Ureter (tissue), 1 donor: ENCODE results near the gene YES1. TPM values are rescaled to one million over a fixed set of nuclear protein-coding genes. Genes with fewer than 3 reads are reported as not detected.
"Not testable (repeated sequence)": the region's sequence is repeated elsewhere in the genome, so short reads cannot be mapped to it uniquely, and the experiment has no call there.

Source experiments
- DNase-seq: peaks from one replicate; pipeline ENCODE4 v3.0.0-alpha.2; 2020; ENCODE audit warnings: low spot score
- total RNA-seq: library from RNA; stranded (reverse); gene quantifications from one replicate; pipeline ENCODE4 v1.2.4, GENCODE V29; 2023
- donor health status: DM: yes; HTN: yes; CAD: no.

The YES1 gene
- total RNA-seq, 1 donor from 2014 or later = 42.0 TPM

- no peak for DNase-seq
These were observed 12.1 kb upstream of the YES1 start for GRCh38 chr18:824179-824578.

- no peak for DNase-seq
These were observed 8.6 kb upstream of the YES1 start for GRCh38 chr18:820591-821165.

- DNase-seq = no peak
These were observed 4.8 kb upstream of the YES1 start for GRCh38 chr18:816869-817268.

- DNase-seq = no peak
These were observed 4.1 kb upstream of the YES1 start for GRCh38 chr18:816088-816653.

- no peak for DNase-seq
These were observed 3.3 kb upstream of the YES1 start for GRCh38 chr18:815353-815752.

GRCh38 chr18:814300-815084, 2.5 kb upstream of the YES1 start:
- no peak for DNase-seq

GRCh38 chr18:813172-814071, 1.4 kb upstream of the YES1 start:
- no peak for DNase-seq

GRCh38 chr18:812376-813171, 532 bp upstream of the YES1 start:
- peak; percentile 81 for DNase-seq

- DNase-seq = no peak
These were observed 705 bp downstream of the YES1 start for GRCh38 chr18:811182-811891.

- no peak for DNase-seq
These were observed 1.9 kb downstream of the YES1 start for GRCh38 chr18:809985-810642.

GRCh38 chr18:809228-809627, 2.8 kb downstream of the YES1 start:
- DNase-seq = not testable (repeated sequence)

- no peak for DNase-seq
These were observed 3.5 kb downstream of the YES1 start for GRCh38 chr18:808502-808901.

GRCh38 chr18:808086-808485, 4.0 kb downstream of the YES1 start:
- no peak for DNase-seq

- DNase-seq = no peak
These were observed 6.3 kb downstream of the YES1 start for GRCh38 chr18:805755-806110.

GRCh38 chr18:805008-805754, 6.9 kb downstream of the YES1 start:
- DNase-seq = no peak

GRCh38 chr18:801137-801536, 10.9 kb downstream of the YES1 start:
- no peak for DNase-seq

GRCh38 chr18:799943-800342, 12.1 kb downstream of the YES1 start:
- no peak for DNase-seq

- DNase-seq = not testable (repeated sequence)
These were observed 16.7 kb downstream of the YES1 start for GRCh38 chr18:795383-795782.

GRCh38 chr18:789397-789796, 22.6 kb downstream of the YES1 start:
- no peak for DNase-seq

GRCh38 chr18:785242-785641, 26.8 kb downstream of the YES1 start:
- no peak for DNase-seq
